ENCODE measurements around the gene IGFLR1. TPM values are rescaled to one million over a fixed set of nuclear protein-coding genes. Genes with fewer than 3 reads are reported as not detected.

IGFLR1 gene
- total RNA-seq, 1 donor from 2014 or later, result 16.9 TPM

GRCh38 chr19:35760711-35761349 lies 18.6 kb upstream of the IGFLR1 start:
- peaks cover 35% of the 10 kb centered on the region for H3K36me3 ChIP-seq
- ATAC-seq (no peak), DNase-seq (no peak)
- TF ChIP-seq CTCF (IDR thresholded peaks at IDR 0.05), result no peak
- no peak overlapping the region for H3K27ac ChIP-seq
- no peaks in the 10 kb centered on the region for H3K27me3 ChIP-seq
- H3K9me3 ChIP-seq, result no peaks in the 10 kb centered on the region
- intact Hi-C loops (cut with DNase I), result no loop called here
- peaks cover 18% of the 10 kb centered on the region for H3K4me1 ChIP-seq
- no peak overlapping the region for H3K4me3 ChIP-seq

- H3K4me3 ChIP-seq, result no peak overlapping the region
- H3K4me1 ChIP-seq, result peaks cover 18% of the 10 kb centered on the region
- no peaks in the 10 kb centered on the region for H3K27me3 ChIP-seq
- no peak overlapping the region for H3K27ac ChIP-seq
- intact Hi-C loops (cut with DNase I), result no loop called here
- H3K9me3 ChIP-seq, result no peaks in the 10 kb centered on the region
- TF ChIP-seq CTCF (IDR thresholded peaks at IDR 0.05), result no peak
- no peak for ATAC-seq
- H3K36me3 ChIP-seq, result peaks cover 29% of the 10 kb centered on the region
- no peak for DNase-seq
Measured at GRCh38 chr19:35759697-35760096, 17.4 kb upstream of the IGFLR1 start.

GRCh38 chr19:35757749-35758608 lies 15.7 kb upstream of the IGFLR1 start, which contains the start of gene PROSER3:
Gene PROSER3, plus strand, starts transcription at chr19:35758176. Its CDS starts 40 bp downstream, at chr19:35758216.
- peaks cover 18% of the 10 kb centered on the region for H3K4me1 ChIP-seq
- no peaks in the 10 kb centered on the region for H3K9me3 ChIP-seq
- H3K27me3 ChIP-seq, result no peaks in the 10 kb centered on the region
- ATAC-seq, result peak; percentile 97
- TF ChIP-seq CTCF (IDR thresholded peaks at IDR 0.05), result no peak
- peak within 1 kb of the TSS; percentile 98 for H3K27ac ChIP-seq
- intact Hi-C loops (cut with DNase I), result no loop called here
- peaks cover 28% of the 10 kb centered on the region for H3K36me3 ChIP-seq
- peak within 1 kb of the TSS; percentile 98 for H3K4me3 ChIP-seq
- DNase-seq, result peak; percentile 99

GRCh38 chr19:35757231-35757748 lies 15.0 kb upstream of the IGFLR1 start:
- peaks cover 18% of the 10 kb centered on the region for H3K4me1 ChIP-seq
- intact Hi-C loops (cut with DNase I), result no loop called here
- TF ChIP-seq CTCF (IDR thresholded peaks at IDR 0.05), result no peak
- no peaks in the 10 kb centered on the region for H3K27me3 ChIP-seq
- peak overlapping the region; percentile 98 for H3K4me3 ChIP-seq
- ATAC-seq, result peak; percentile 2
- H3K27ac ChIP-seq, result peak overlapping the region; percentile 98
- DNase-seq, result peak; percentile 80
- H3K9me3 ChIP-seq, result no peaks in the 10 kb centered on the region
- H3K36me3 ChIP-seq, result peaks cover 28% of the 10 kb centered on the region

GRCh38 chr19:35756377-35757230 lies 14.4 kb upstream of the IGFLR1 start, which contains the start of gene HSPB6:
Gene HSPB6, minus strand, starts transcription at chr19:35757029. Its CDS starts 21 bp downstream, at chr19:35757008.
- peak within 1 kb of the TSS; percentile 98 for H3K4me3 ChIP-seq
- H3K27ac ChIP-seq, result peak within 1 kb of the TSS; percentile 98
- no peaks in the 10 kb centered on the region for H3K9me3 ChIP-seq
- H3K4me1 ChIP-seq, result peaks cover 18% of the 10 kb centered on the region
- H3K36me3 ChIP-seq, result peaks cover 28% of the 10 kb centered on the region
- DNase-seq (peak; percentile 69), ATAC-seq (no peak)
- TF ChIP-seq CTCF (IDR thresholded peaks at IDR 0.05), result no peak
- no peaks in the 10 kb centered on the region for H3K27me3 ChIP-seq
- intact Hi-C loops (cut with DNase I), result no loop called here

Data from upper lobe of right lung (tissue), 1 donor.